ENCODE measurements around the gene CPT1C. TPM values are rescaled to one million over a fixed set of nuclear protein-coding genes. Genes with fewer than 3 reads are reported as not detected.

CPT1C gene
- total RNA-seq, 1 donor from 2014 or later: 1.7 TPM

- DNase-seq (ENCODE audit: low read depth): no peak
Observed at GRCh38 chr19:49660338-49660961, 30.5 kb upstream of the CPT1C start.

- no peak for DNase-seq (ENCODE audit: low read depth)
Observed at GRCh38 chr19:49662011-49662410, 28.9 kb upstream of the CPT1C start.

- DNase-seq (ENCODE audit: low read depth): no peak
Observed at GRCh38 chr19:49663224-49663623, 27.7 kb upstream of the CPT1C start.

GRCh38 chr19:49664171-49665035, 26.5 kb upstream of the CPT1C start:
- peak; percentile 83 for DNase-seq (ENCODE audit: low read depth)

GRCh38 chr19:49665036-49665350, 25.9 kb upstream of the CPT1C start:
- no peak for DNase-seq (ENCODE audit: low read depth)

GRCh38 chr19:49665351-49666119, 25.4 kb upstream of the CPT1C start, which contains the start of the genes BCL2L12 and IRF3:
TSS of gene BCL2L12 (plus strand) at chr19:49665933. CDS start at chr19:49666693, 760 bp downstream.
TSS of gene IRF3 (minus strand) at chr19:49665857. CDS start at chr19:49664838, 1,019 bp downstream.
- DNase-seq (ENCODE audit: low read depth): peak; percentile 98

- DNase-seq (ENCODE audit: low read depth): no peak
Observed at GRCh38 chr19:49666120-49666444, 24.8 kb upstream of the CPT1C start.

GRCh38 chr19:49667473-49667872, 23.4 kb upstream of the CPT1C start:
- no peak for DNase-seq (ENCODE audit: low read depth)

GRCh38 chr19:49669516-49669915, 21.4 kb upstream of the CPT1C start:
- DNase-seq (ENCODE audit: low read depth): no peak

- DNase-seq (ENCODE audit: low read depth): peak; percentile 73
Observed at GRCh38 chr19:49672131-49672919, 18.6 kb upstream of the CPT1C start.

- DNase-seq (ENCODE audit: low read depth): no peak
Observed at GRCh38 chr19:49676136-49676783, 14.7 kb upstream of the CPT1C start.

GRCh38 chr19:49676784-49677230, 14.1 kb upstream of the CPT1C start:
- peak; percentile 100 for DNase-seq (ENCODE audit: low read depth)

GRCh38 chr19:49677231-49677900, 13.6 kb upstream of the CPT1C start, which contains the start of gene PRMT1:
TSS of gene PRMT1 (plus strand) at chr19:49677271. CDS start at chr19:49677281, 10 bp downstream.
- DNase-seq (ENCODE audit: low read depth): peak; percentile 50

- DNase-seq (ENCODE audit: low read depth): peak; percentile 85
Observed at GRCh38 chr19:49677901-49678674, 12.8 kb upstream of the CPT1C start.

GRCh38 chr19:49678985-49679770, 11.7 kb upstream of the CPT1C start:
- DNase-seq (ENCODE audit: low read depth): peak; percentile 90

- no peak for DNase-seq (ENCODE audit: low read depth)
Observed at GRCh38 chr19:49679771-49680413, 11.0 kb upstream of the CPT1C start.
